CD4-positive, alpha-beta T cell treated with Interleukin-12 subunit alpha and Interleukin-12 subunit beta, for 1 hour (primary cell): ENCODE data around the gene OR4E1.
A peak's percentile ranks its signal among the peaks of the same experiment; 100 is the strongest.
"Not testable (repeated sequence)": the region's sequence is repeated elsewhere in the genome, so short reads cannot be mapped to it uniquely, and the experiment has no call there.

Experiments used
- DNase-seq: peaks from one replicate; pipeline ENCODE4 v3.0.0-alpha.2; 2020

OR4E1 gene, protein sequence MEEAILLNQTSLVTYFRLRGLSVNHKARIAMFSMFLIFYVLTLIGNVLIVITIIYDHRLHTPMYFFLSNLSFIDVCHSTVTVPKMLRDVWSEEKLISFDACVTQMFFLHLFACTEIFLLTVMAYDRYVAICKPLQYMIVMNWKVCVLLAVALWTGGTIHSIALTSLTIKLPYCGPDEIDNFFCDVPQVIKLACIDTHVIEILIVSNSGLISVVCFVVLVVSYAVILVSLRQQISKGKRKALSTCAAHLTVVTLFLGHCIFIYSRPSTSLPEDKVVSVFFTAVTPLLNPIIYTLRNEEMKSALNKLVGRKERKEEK

DNA sequence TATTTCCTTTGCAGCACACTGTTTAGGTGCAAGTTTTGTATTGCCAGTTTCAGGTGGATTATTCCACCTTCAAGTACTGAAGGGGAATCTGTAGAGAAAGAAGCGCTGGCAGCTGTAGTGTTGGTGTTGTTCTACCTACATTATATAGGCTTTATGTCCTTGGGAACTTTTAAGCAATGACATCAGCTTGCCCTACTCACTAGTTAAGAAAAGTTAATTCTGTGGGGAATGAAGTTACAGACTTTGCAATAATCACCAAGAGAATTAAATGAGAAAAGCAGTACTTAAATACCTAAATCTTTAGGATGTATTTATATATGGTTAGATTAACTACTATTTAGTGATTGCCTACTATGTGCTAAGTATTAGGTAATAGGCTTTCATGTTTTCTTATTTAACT, at the start of gene OR4E1:
TSS of gene OR4E1 (minus strand) at position 101 of the 400 bp plus-strand sequence. CDS start 2,883 bp downstream, outside the sequence.
- DNase-seq, result no peak

DNA sequence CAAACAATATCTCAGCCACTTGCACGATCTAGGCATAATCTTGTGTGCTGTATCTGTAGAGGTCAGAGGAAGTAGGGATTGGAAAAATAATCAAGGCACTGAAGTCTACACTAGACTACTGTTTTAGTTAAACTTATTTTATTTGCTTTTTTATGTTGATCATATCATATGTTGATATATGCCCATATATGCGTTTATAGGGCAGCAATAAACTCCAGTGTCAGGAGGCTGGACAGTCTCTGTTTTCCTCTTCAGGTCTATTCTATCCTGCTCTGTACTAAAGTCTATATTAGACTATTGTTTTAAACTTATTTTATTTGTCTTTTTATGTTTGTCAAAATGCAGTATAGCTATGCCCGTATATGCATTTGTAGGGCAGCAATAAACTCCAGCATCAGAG, 47.9 kb upstream of the OR4E1 start:
- no peak for DNase-seq

DNA sequence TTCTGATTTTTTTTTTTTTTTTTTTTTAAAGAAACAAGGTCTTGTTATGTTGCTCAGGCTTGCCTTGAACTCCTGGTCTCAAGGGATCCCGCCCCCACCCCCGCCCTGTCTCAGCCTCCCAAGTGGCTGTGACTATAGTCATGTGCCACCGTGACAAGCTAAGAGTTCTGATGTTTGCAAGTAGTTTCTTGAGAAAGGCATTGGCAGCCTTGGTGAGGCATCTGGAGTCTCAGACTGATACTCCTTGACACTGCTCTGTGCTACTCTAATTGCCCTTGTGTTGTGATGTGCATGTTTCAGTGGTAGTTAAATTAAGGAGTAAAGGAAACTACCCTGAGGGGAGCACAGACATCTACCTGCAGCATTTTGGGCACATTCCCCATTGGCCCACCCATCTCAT, 46.2 kb upstream of the OR4E1 start:
- no peak for DNase-seq

DNA sequence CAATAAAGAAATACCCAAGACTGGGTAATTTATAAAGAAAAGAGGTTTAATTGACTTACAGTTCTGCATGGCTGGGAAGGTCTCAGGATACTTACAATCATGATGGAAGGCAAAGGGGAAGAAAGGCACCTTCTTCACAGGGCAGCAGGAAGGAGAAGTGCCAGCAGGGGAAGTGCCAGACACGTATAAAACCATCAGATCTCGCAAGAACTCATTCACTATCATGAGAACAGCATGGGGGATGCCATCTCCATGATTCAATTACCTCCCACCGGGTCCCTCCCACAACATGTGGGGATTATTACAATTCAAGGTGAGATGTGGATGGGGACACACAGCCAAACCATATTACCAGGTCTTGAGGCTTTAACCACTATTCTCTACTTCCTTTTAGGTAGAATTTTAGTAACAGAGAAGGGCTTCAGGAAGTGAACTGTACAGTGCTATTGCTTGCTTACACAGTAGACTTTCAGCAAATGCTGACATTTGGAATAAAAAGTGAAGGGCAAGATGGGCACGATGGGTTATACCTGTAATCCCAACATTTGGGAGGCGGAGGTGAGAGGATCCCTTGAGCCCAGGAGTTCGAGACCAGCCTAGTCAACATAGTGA, 40.8 kb upstream of the OR4E1 start:
- no peak for DNase-seq

DNA sequence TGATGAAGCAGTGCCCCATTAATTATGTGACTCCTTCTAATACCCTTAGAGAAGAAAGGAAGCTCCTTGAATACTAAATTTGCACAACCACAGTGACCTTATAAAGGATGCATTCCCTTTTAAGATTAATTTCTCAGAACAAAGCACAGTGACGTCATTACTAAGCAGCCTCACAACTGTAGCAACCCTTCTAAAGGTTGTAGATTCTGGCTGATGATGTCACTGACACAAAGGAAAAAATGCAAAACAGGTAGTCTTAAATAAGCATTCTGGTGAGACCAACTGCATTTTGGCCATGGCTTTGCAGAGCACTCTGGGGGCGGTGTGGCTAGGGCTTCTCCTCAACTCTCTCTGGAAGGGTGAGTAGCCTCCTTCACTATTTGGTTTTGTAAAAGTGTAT, 38.4 kb upstream of the OR4E1 start:
- DNase-seq, result peak; percentile 38

DNA sequence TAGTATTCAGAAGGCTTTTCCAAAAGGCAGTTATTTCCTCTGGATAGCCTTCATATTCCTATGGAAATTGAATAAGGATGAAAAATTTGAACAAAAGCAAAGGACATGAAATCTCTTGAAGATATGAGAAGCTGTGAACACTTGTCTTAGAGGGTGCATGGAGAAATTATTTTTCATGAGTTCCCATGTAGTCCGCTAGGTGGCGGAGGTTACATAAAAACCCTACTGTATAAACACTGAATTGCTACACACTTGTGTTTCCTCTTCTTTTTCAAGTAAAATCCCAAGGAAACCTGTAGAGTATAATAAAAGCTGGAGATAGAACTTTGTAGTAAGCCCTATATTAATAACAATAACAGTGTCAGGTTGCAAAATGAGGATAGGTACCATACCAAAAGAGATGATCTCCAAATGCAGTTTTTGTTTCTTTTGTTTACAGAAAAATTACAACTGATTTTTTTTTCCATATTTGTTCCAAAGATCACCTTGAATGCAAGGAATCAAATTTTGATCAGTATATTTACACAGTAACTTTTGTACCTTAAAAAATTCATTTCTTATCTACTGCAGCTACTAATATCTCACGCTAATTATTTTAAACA, 37.8 kb upstream of the OR4E1 start:
- DNase-seq, result peak; percentile 51

DNA sequence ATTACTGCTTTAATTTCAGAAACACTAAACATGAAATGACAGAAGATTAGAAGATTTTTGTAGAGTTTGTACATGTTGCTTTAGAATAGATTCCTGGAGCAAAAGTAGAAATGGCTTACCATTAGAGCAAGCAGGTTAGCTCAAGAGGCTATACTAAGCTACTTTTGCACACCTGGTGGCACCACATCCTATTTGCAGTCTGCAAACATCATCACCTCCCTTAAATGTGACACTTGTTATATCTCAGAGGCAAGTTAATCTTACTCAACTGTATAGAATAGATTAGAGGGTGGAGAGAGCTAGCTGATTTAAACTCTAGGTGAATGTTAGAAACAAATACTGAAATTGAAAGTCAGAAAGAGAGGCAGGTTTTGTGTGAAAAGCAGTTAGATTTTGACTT, 30.7 kb upstream of the OR4E1 start:
- DNase-seq, result no peak

DNA sequence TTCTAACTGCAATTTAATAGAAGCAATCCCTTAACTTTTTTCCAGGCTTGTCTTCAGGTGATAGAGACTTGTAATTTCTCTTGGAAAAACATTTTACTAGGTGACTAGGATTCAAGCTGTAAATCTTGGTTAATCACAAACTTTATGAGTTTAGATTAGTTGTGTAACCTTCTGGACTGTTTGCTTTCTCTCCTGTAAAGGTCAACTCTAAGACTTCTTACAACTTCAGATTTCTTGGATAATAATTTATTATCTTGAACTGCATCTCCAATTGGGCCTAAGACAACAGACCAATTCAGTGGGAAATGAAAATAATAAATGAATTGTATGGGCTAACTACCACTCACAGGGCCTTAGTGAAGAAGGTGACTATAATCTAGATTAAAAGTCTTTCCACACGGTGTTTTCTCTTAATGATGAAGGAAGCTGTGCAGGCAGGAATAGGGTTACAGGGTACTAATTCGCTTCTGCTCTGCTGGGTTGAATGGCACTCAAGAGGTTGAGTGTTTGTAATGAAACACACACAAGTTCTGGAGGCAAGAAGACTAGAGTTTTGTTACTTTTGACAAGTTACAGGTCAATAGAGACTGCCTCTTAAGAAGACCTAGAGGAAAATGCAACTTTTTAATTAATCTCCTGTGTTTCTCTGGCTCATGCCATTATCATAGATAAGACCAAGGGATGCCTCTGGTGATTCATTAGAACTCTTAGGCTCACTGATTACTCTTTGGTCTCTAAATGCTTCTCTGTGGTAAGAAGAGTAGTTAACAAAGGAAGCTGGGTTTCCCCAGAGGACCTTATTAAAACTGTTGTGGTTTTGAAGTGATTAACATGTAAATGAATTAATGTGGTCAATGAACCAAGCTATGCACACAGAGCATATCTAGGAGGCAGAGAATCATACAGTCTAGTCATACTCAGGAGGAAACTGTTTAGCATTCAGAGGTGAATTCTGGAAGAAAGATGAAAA, 30.0 kb upstream of the OR4E1 start:
- peak; percentile 29 for DNase-seq

DNA sequence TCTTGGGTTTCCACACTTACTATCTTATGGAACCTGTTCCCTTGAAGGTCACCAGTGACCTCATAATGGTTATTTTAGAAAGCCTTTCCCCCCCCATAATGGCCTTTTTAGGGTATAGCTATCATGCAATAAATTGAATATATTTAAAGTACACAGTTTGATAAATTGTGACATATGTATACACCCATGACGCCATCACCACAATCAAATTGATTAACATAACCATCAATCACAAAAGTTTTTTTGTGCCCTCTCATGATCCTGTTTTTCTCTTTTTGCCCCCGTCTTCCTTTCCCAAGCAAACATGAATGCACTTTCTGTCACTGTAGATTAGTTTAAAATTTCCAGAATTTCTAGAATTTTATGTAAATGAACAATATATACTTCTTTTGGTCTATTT, 28.7 kb upstream of the OR4E1 start:
- DNase-seq, result no peak

DNA sequence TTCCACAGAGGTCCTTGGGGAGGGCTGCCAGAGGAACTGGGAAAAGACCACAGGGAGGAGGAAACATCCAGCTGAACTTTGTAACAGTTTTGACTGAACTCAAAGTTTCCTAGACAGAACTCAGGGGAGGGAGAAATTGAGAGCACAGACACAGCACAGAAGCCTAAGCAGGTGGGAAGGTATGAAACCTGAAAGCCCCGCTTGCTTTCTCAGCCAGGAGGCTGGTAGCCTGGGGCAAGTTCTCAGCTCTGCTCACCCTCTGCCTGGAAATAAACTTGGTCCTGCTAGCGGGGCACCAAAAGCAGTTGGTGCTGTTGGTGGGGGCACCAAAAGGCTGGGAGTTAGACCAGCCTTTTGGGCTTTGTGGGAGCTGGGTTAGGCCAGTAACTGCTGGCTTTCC, 25.9 kb upstream of the OR4E1 start:
- DNase-seq, result no peak

DNA sequence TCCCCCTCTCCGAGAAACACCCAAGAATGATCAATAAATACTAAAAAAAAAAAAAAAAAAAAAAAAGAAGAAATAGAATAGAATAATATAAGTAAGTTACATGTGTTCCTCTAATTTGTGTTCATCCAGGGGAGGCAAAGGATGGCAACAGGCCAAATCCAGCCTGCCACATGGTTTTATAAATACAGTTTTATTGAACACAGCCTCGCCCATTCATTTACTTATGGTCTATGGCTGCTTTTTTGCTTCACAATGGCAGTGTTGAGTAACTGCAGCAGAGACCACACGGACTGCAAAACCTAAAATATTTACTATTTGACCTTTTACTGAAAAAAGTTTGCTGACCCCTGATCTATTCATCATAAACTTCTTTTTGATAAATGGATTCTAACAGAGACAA, 24.9 kb upstream of the OR4E1 start:
- DNase-seq, result not testable (repeated sequence)

DNA sequence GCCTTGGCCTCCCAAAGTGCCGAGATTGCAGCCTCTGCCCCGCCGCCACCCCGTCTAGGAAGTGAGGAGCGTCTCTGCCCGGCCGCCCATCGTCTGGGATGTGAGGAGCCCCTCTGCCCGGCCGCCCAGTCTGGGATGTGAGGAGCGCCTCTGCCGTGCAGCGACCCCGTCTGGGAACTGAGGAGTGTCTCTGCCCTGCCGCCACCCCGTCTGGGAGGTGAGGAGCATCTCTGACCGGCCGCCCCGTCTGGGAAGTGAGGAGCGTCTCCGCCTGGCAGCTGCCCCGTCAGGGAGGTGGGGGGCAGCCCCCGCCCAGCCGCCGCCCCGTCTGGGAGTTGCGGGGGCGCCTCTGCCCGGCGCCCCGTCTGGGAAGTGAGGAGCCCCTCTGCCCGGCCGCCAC, 24.0 kb upstream of the OR4E1 start:
- not testable (repeated sequence) for DNase-seq

DNA sequence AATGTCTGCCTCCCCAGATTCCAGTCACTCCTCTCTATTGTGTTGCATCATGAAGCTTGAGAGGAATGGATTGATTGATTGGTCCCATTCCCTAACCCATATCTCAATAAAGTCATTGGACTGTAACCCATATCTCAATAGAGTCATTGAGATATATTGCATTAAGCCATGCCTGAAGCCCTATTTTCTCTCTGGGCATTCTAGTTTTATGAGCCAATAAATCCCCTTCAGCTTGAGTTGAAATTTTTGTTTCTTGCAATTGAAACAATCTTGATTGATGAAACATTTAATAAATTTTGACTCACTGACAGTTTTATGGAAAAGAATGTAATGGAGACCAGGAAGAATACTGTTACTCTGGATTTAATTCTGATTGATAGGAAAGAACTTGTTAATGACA, 20.8 kb upstream of the OR4E1 start:
- no peak for DNase-seq

DNA sequence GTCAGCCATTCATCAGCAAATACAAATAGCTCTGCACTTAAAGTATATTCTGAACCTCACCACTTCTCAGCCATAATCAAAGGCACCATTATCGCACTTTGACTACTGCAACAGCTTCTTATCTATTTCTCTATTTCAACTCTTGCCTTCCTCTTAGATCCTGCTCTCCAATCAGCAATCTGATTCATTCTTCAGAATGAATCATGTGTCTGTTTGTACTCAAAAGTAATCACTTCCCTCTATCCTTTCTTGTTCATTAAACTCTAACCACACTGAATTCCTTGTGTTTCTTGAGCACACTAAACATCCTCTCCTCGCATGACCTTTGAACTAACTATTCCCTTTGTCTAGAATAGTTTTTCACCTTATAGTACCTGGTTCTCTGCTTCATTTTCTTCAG, 12.8 kb upstream of the OR4E1 start:
- DNase-seq, result no peak

DNA sequence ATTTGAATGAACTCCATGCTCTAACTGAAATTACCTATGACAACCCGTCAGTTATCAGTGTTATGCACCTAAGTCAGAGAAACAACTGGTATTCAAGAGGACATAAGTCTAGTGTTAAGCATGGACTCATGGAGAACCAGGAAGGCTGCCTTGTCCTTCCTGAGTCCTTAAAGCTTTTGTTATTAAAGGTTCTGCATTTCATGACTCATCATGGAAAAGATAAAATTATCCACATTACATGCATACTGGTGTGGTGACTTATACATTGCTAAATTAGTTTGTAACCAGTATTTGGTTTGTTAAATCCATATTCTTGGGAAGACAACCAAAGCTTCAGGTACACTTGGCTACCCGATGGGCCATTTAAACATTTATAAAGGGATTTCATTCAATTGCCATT, 6.5 kb upstream of the OR4E1 start:
- DNase-seq, result no peak

DNA sequence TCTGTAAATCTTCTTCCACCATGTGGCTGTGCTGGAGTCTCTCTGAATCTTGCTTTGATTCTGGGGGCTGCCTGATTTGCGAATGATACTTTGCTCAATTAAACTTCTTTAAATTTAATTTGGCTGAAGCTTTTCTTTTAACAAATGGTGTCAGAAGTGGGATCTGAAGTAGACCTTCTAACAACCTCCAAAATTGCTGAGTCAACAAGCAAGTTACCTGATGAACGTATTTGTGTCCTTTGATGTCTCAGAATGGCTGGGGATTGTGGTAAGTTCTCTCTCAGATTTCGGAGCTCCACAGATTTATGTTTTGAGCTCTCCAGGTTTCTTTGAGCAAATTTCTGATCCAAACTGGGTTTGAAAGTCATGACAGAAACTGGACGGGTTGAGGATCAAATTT, 1.9 kb upstream of the OR4E1 start:
- no peak for DNase-seq

DNA sequence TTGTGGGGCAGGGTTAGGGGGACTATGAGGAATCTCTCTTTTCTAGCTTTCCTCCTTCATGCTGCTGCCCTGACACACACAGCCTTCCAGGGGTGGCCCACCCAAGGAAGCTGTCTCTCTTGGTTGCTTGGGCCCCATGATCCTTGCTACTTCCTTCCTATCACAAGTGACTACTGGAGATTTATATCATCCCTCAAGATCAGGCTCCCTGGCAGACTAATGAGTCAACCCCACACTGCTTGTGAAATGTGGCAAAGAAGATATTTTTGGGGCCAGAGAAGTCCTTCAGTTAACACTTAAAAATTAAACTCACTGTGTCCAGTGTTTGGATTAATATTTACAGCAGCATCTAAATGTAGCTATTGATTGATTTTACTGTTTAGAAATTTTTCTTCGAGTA, 1.5 kb downstream of the OR4E1 start:
- DNase-seq, result no peak

DNA sequence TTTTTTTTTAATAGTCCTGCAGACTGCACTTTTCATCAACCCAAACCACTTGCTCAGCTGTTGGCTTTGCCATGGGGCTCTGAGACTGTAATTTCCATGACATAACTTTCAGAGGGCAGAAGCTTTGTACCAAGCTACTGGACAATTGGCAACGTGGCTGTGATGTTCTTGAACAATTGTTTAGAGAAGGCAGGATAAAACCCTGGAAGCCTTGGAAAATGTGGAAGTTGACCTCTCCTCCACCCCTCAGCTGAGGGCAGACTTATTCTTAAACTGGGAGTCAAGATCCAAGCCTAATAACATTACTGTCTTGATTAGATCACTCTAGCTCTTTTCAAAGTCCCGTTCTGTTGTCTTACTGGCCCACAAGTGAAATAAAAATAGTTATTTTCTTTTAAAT, 2.2 kb downstream of the OR4E1 start:
- DNase-seq, result no peak

DNA sequence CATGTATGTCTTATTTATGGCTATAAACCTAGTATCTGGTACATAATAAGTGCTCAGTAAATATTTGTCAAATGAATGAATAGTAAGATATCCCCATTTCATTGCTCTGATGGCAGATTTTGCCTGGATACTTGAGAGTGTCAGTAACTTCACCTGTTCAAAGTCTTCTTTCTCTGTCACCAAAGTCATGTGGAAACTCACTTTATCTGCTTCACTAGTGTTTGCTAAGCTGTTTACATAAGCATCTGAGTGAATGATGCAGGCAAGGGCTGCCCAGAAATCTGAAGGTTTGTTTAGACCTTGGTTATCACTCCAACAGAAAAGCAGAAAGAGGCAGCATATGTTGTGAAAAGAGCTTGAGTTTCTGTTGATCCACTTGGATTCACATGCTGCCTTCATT, 4.3 kb downstream of the OR4E1 start:
- DNase-seq, result no peak

DNA sequence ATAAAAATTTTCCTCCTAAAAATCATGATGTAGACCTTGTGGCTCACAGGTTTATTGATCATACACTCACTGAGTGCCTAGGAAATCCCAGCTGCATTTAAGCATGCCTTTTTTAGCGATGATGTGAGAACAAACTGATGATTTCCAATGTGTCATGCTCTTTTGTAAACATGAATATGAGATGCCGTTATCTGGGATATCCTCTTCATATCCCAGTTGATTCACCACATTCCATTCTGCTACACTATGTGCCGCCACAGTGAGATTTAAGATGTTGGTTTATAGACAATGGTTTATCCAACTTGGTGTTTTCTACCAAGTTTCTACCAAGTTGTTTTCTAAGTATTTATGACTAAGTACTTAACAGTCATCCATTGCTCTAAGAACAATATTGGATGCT, 5.2 kb downstream of the OR4E1 start:
- DNase-seq, result no peak

DNA sequence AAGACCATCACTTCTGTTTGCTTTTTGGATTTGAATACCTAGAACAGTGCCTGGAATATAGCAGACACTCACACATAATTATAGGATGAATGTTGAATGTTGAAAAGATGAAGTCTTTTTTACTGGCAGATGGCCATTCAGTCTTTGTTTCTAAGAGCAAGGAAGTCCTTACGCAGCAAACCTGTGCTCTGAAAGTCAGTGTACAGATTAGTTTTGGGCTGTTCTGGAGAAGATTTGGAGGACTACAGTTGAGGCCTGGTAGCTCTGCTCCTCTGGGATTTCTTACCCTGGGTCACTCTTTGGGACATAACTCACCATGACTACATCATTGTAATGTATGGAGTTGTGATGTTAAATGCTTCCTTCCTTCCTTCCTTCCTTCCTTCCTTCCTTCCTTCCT, 16.6 kb downstream of the OR4E1 start:
- DNase-seq, result no peak

DNA sequence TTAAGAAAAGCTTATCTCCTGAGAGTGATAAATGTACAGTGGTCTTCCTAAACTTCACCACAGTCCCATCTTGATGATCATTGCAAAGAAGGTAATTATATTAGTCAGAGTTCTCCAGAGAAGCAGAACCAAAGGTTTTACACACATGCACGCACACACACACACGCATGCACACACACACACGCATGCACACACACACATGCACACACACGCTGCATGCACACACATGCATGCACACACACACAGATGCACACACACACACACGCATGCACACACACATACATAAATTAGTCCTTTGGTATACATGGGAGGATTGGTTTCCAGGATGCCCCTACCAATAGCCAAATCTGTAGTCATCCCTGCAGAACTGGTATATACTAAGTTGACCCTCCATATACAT, 19.4 kb downstream of the OR4E1 start:
- DNase-seq, result no peak

DNA sequence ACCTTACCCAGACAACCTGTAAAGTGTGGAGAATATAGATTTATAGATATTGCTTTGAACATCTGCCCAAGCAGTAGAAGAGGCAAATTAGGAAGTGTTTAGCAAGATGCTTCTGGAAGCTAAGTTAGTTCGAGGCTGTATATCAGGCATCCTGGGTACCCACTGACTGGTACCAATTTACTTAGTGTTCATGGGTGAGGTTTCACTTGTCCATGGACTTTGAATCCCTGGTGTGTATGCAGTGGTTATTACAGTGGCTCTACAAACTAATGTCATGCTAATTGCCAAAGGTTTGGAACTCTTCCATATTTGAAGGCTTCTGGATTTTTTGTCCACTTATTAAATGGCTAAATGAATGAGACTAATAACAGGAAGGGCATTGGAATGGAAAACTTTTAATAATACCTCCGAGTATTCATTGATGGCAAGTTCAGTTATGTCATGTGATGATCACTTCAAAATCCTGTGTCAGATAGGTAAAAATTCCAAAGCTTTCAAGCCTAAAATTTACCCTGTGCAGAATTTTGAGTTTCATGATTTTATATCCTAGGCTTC, 20.2 kb downstream of the OR4E1 start, which contains the start of gene OR4E2:
TSS of gene OR4E2 (plus strand) at position 505 of the 555 bp plus-strand sequence. CDS start 11,248 bp downstream, outside the sequence.
- no peak for DNase-seq
